HCT116 (cell line): ENCODE results near the gene ZNF488. TPM values are rescaled to one million over a fixed set of nuclear protein-coding genes. Genes with fewer than 3 reads are reported as not detected.

Experiments used
- ATAC-seq: fragments of 200-7000 bp; cut with Tn5 transposase; 2 replicates; pipeline ENCODE4 v1.9.1; 2020; ENCODE audit warnings: mild to moderate bottlenecking, moderate library complexity
- BruUV-seq: library from RNA; stranded (reverse); fragments of 400-500 nt; replicated peaks from 2 replicates; lab custom pipeline; 2021; lab: Mats Ljungman, UMichigan
- CTCF ChIA-PET: fragments of 300-600 bp; sonication (Branson Sonifier 250); formaldehyde crosslinking; loops from one replicate; lab custom pipeline; 2021; ENCODE audit warnings: antibody characterized with exemption; lab: Charles Lee
- POLR2A ChIA-PET: fragments of 300-600, 350-600 bp; sonication (Branson Sonifier 250); formaldehyde crosslinking; loops from one replicate; lab custom pipeline; 2021; ENCODE audit warnings: antibody characterized with exemption; lab: Charles Lee
- RAD21 ChIA-PET, 2 experiments: fragments of 300-600 bp; sonication (Branson Sonifier 250); formaldehyde crosslinking; loops; one replicate each; lab custom pipeline; 2023; ENCODE audit warnings: low total read pairs in 2 of 2; ENCODE audit not compliant: uncharacterized antibody in 2 of 2, unreplicated experiment in 2 of 2, low non-redundant PET in 1 of 2; lab: Charles Lee
- DNase-seq: peaks from one replicate; pipeline ENCODE4 v3.0.0-alpha.2; 2010; ENCODE audit warnings: low read depth, low spot score
- H2AFZ ChIP-seq: fragments of 200-600 bp; shearing (Covaris generic), sonication (generic); 2 replicates; pipeline ENCODE4 v1.6.1; 2017; ENCODE audit warnings: low read depth, mixed run types, mixed read lengths, antibody characterized with exemption, low read length; ENCODE audit not compliant: poor library complexity, severe bottlenecking
- H3K27ac ChIP-seq: 2 replicates; pipeline ENCODE4 v1.5.1; 2012; ENCODE audit warnings: low read depth, low read length
- H3K27me3 ChIP-seq: fragments of 200-600 bp; sonication (generic); 2 replicates; pipeline ENCODE4 v1.6.1; 2016; ENCODE audit warnings: mixed run types, low read length, mixed read lengths; ENCODE audit not compliant: insufficient read depth
- H3K36me3 ChIP-seq, 2 experiments: fragments of 200-500 bp in 1 of 2; fragments of 200-600 bp in 1 of 2; sonication (Bioruptor generic) in 1 of 2; sonication (generic) in 1 of 2; 2 replicates each; pipeline versions ENCODE4 v1.5.1 to v1.6.1; 2014 to 2016; ENCODE audit warnings: low read length in 2 of 2, inconsistent platforms in 1 of 2, mixed read lengths in 1 of 2, mixed run types in 1 of 2; ENCODE audit not compliant: insufficient read depth in 2 of 2, control insufficient read depth in 1 of 2
- H3K4me1 ChIP-seq, 2 experiments: fragments of 200-600 bp in 1 of 2; sonication (generic) in 1 of 2; 2 replicates each; pipeline versions ENCODE4 v1.5.1 to v1.6.1; 2012 to 2017; ENCODE audit warnings: low read length in 2 of 2, inconsistent platforms in 1 of 2, mild to moderate bottlenecking in 1 of 2, mixed read lengths in 1 of 2, mixed run types in 1 of 2, moderate library complexity in 1 of 2; ENCODE audit not compliant: insufficient read depth in 2 of 2, control insufficient read depth in 1 of 2
- H3K4me2 ChIP-seq: fragments of 200-600 bp; sonication (generic); 2 replicates; pipeline ENCODE4 v1.6.1; 2017; ENCODE audit warnings: mixed run types, low read length, mixed read lengths
- H3K4me3 ChIP-seq, 2 experiments: fragments of 200-600 bp in 1 of 2; sonication (generic) in 1 of 2; replicated peaks in 1 of 2; 2 replicates each; pipeline ENCODE4 v1.5.1; 2011 to 2016; ENCODE audit warnings: low read length in 2 of 2, control low read depth in 1 of 2, low read depth in 1 of 2, mild to moderate bottlenecking in 1 of 2, mixed read lengths in 1 of 2, mixed run types in 1 of 2
- H3K79me2 ChIP-seq: fragments of 200-600 bp; sonication (generic); 2 replicates; pipeline ENCODE4 v1.6.1; 2017; ENCODE audit warnings: mild to moderate bottlenecking, mixed run types, low read length, moderate library complexity, mixed read lengths; ENCODE audit not compliant: insufficient read depth
- H3K9ac ChIP-seq: fragments of 200-600 bp; sonication (generic); 2 replicates; pipeline ENCODE4 v1.6.1; 2016; ENCODE audit warnings: low read length, mixed read lengths
- H3K9me2 ChIP-seq: fragments of 200-600 bp; sonication (generic), shearing (Covaris generic); 2 replicates; pipeline ENCODE4 v1.6.1; 2017; ENCODE audit warnings: mixed run types, mild to moderate bottlenecking, moderate library complexity; ENCODE audit not compliant: insufficient read depth
- H3K9me3 ChIP-seq, 2 experiments: fragments of 200-500 bp in 1 of 2; fragments of 200-600 bp in 1 of 2; sonication (Bioruptor generic) in 1 of 2; sonication (generic) in 1 of 2; 2 replicates each; pipeline ENCODE4 v1.6.1; 2014 to 2017; ENCODE audit warnings: low read length in 2 of 2, mixed read lengths in 2 of 2, inconsistent platforms in 1 of 2, low read depth in 1 of 2, mild to moderate bottlenecking in 1 of 2, mixed run types in 1 of 2, moderate library complexity in 1 of 2; ENCODE audit not compliant: control insufficient read depth in 1 of 2, insufficient read depth in 1 of 2
- H4K20me1 ChIP-seq: fragments of 200-600 bp; sonication (generic), shearing (Covaris generic); 2 replicates; pipeline ENCODE4 v1.6.1; 2017; ENCODE audit warnings: mixed run types, mild to moderate bottlenecking, moderate library complexity; ENCODE audit not compliant: insufficient read depth
- ATF3 ChIP-seq: IDR thresholded peaks from 2 replicates; pipeline ENCODE4 v1.6.1; 2012
- CBX3 ChIP-seq: IDR thresholded peaks from 2 replicates; pipeline ENCODE4 v1.6.1; 2012; ENCODE audit warnings: low read depth
- CTCF ChIP-seq, 3 experiments: fragments of 200-600 bp in 1 of 3; sonication (generic) in 1 of 3; IDR thresholded peaks in 2 of 3; conservative IDR thresholded peaks in 1 of 3; 2 replicates each; pipeline ENCODE4 v1.5.1; 2012 to 2017; ENCODE audit warnings: low read depth in 2 of 3, low read length in 2 of 3, antibody characterized with exemption in 1 of 3, borderline replicate concordance in 1 of 3, control low read depth in 1 of 3, mild to moderate bottlenecking in 1 of 3, mixed read lengths in 1 of 3, mixed run types in 1 of 3, moderate library complexity in 1 of 3; ENCODE audit not compliant: insufficient read depth in 1 of 3
- EGR1 ChIP-seq: IDR thresholded peaks from 2 replicates; pipeline ENCODE4 v1.6.1; 2012; ENCODE audit warnings: low read depth
- ELF1 ChIP-seq: IDR thresholded peaks from 2 replicates; pipeline ENCODE4 v1.6.1; 2012; ENCODE audit warnings: low read depth, borderline replicate concordance
- EZH2 ChIP-seq: fragments of 200-600 bp; sonication (generic); IDR thresholded peaks from 2 replicates; pipeline ENCODE4 v1.6.1; 2017; ENCODE audit warnings: antibody characterized with exemption, mixed run types
- FOSL1 ChIP-seq: IDR thresholded peaks from 2 replicates; pipeline ENCODE4 v1.6.1; 2012; ENCODE audit warnings: low read depth
- JUND ChIP-seq: IDR thresholded peaks from 2 replicates; pipeline ENCODE4 v1.6.1; 2012
- POLR2A ChIP-seq: IDR thresholded peaks from 2 replicates; pipeline ENCODE4 v1.7.0; 2011; ENCODE audit warnings: borderline replicate concordance; ENCODE audit not compliant: insufficient read depth, insufficient read length; ENCODE audit errors: extremely low read depth
- POLR2AphosphoS5 ChIP-seq: IDR thresholded peaks from 2 replicates; pipeline ENCODE4 v1.6.1; 2011; ENCODE audit warnings: mild to moderate bottlenecking, low read depth, low read length, moderate library complexity
- RAD21 ChIP-seq: IDR thresholded peaks from 2 replicates; pipeline ENCODE4 v1.6.1; 2012; ENCODE audit warnings: low read depth, mild to moderate bottlenecking
- SIN3A ChIP-seq: IDR thresholded peaks from 2 replicates; pipeline ENCODE4 v1.6.1; 2012; ENCODE audit warnings: low read depth
- SP1 ChIP-seq: IDR thresholded peaks from 2 replicates; pipeline ENCODE4 v1.6.1; 2012; ENCODE audit warnings: low read depth
- SRF ChIP-seq: IDR thresholded peaks from 2 replicates; pipeline ENCODE4 v1.6.1; 2012; ENCODE audit warnings: low read depth
- ZBTB33 ChIP-seq: IDR thresholded peaks from 2 replicates; pipeline ENCODE4 v1.6.1; 2011; ENCODE audit warnings: mild to moderate bottlenecking, low read length, moderate library complexity; ENCODE audit not compliant: insufficient replicate concordance; ENCODE audit errors: extremely low read depth
- ZFX ChIP-seq: fragments of 450-650 bp; IDR thresholded peaks from 2 replicates; pipeline ENCODE4 v1.6.1; 2017
- ZNF274 ChIP-seq: fragments of 200-500 bp; sonication (Bioruptor generic); IDR thresholded peaks from 2 replicates; pipeline ENCODE4 v1.6.1; 2014; ENCODE audit warnings: mild to moderate bottlenecking, low read depth, low read length, inconsistent platforms
- intact Hi-C: fragments of 100-400 bp; cut with micrococcal nuclease; formaldehyde crosslinking; loops from 2 replicates; pipeline ENCODE4 v1.10.0; 2022
- total RNA-seq: library from RNA; stranded (reverse); gene quantifications from one replicate; pipeline ENCODE4 v1.2.1, GENCODE V29; 2021; ENCODE audit not compliant: unreplicated experiment
- TF ChIP-seq, protein P1 (sequence below): IDR thresholded peaks from 2 replicates; pipeline ENCODE4 v1.6.1; 2012

Gene ZNF488
- total RNA-seq, 1 experiment from 2014 or later = 3.9 TPM

DNA sequence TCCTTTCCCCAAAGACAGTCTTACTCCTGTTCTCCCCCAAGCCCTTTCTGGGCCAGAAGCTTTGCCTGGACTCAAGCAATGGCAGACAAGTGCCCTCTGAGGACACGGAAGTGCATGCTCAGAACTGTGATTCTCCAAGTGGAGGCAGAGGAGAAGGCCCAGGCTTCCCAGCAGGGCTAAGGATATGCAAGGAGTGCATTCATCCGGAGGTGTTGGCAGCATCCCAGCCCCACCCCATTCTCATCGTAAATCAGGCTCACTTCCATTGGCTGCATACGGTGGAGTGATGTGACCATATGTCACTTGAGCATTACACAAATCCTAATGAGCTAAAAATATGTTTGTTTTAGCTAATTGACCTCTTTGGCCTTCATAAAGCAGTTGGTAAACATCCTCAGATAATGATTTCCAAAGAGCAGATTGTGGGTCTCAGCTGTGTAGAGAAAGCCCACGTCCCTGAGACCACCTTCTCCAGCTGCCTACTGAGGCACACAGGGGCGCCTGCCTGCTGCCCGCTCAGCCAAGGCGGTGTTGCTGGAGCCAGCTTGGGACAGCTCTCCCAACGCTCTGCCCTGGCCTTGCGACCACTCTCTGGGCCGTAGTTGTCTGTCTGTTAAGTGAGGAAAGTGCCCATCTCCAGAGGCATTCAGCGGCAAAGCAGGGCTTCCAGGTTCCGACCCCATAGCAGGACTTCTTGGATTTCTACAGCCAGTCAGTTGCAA is 37.4 kb downstream of the ZNF488 start:
- RAD21 ChIA-PET = no interaction called here
- H3K36me3 ChIP-seq = no peaks in the 10 kb centered on the region
- H3K27me3 ChIP-seq = no peaks in the 10 kb centered on the region
- H4K20me1 ChIP-seq = no peaks in the 10 kb centered on the region
- no peaks in the 10 kb centered on the region for H3K9me3 ChIP-seq
- no peaks in the 10 kb centered on the region for H3K79me2 ChIP-seq
- H3K4me2 ChIP-seq = no peak overlapping the region
- no peak overlapping the region for H3K9ac ChIP-seq
- BruUV-seq = no TSS peak
- CTCF ChIA-PET = no interaction called here
- no peak overlapping the region for H2AFZ ChIP-seq
- no peak overlapping the region for H3K4me3 ChIP-seq
- intact Hi-C loops = no loop called here
- no peak overlapping the region for H3K27ac ChIP-seq
- ATAC-seq = no peak
- H3K9me2 ChIP-seq = no peaks in the 10 kb centered on the region
- H3K4me1 ChIP-seq = no peaks in the 10 kb centered on the region
- POLR2A ChIA-PET = no interaction called here
- TF ChIP-seq EGR1 (no peak), CTCF (IDR thresholded peaks at IDR 0.05 in 2 of 3, conservative IDR thresholded peaks at IDR 0.05 in 1 of 3; ENCODE audit: borderline replicate concordance in 1 of 3, insufficient read depth in 1 of 3, low read depth in 2 of 3, low read length in 2 of 3) (no peak), EZH2 (no peak), SRF (no peak), ZNF274 (no peak), JUND (no peak), RAD21 (no peak), ZBTB33 (no peak), POLR2AphosphoS5 (no peak), SIN3A (no peak), CBX3 (no peak), ATF3 (no peak), SP1 (no peak), ELF1 (no peak), FOSL1 (no peak), POLR2A (no peak), ZFX (no peak)
- TF ChIP-seq, protein P1, sequence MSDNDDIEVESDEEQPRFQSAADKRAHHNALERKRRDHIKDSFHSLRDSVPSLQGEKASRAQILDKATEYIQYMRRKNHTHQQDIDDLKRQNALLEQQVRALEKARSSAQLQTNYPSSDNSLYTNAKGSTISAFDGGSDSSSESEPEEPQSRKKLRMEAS = no peak
- TF ChIP-seq, all 23 proteins: peak for 0
- DNase-seq = no peak
